ENCODE data around the gene LNX2. TPM values are rescaled to one million over a fixed set of nuclear protein-coding genes. Genes with fewer than 3 reads are reported as not detected.

The LNX2 gene
- total RNA-seq, 2 experiments from 2014 or later: 6.8 to 9.7 TPM

- no peak for TF ChIP-seq EZH2phosphoT487 (IDR thresholded peaks at IDR 0.05; ENCODE audit: borderline replicate concordance, low read depth, low read length)
- TF ChIP-seq, protein P1, sequence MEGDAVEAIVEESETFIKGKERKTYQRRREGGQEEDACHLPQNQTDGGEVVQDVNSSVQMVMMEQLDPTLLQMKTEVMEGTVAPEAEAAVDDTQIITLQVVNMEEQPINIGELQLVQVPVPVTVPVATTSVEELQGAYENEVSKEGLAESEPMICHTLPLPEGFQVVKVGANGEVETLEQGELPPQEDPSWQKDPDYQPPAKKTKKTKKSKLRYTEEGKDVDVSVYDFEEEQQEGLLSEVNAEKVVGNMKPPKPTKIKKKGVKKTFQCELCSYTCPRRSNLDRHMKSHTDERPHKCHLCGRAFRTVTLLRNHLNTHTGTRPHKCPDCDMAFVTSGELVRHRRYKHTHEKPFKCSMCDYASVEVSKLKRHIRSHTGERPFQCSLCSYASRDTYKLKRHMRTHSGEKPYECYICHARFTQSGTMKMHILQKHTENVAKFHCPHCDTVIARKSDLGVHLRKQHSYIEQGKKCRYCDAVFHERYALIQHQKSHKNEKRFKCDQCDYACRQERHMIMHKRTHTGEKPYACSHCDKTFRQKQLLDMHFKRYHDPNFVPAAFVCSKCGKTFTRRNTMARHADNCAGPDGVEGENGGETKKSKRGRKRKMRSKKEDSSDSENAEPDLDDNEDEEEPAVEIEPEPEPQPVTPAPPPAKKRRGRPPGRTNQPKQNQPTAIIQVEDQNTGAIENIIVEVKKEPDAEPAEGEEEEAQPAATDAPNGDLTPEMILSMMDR (conservative IDR thresholded peaks at IDR 0.05; ENCODE audit: low read length): no peak
- POLR2A ChIA-PET: interaction anchor here (0.6 to 3.2 kb wide), 7 partner anchors 11 to 124 kb away, joined by 3 to 13 read pairs (median 3); partner anchors contain the start of gene POLR1D
- Histone ChIP-seq H3K36me3 (ENCODE audit: insufficient read depth, low read length) (peaks cover 88% of the 10 kb centered on the region), H3K79me2 (ENCODE audit: insufficient read depth, low read depth, low read length) (peaks cover 98% of the 10 kb centered on the region), H3K4me1 (ENCODE audit: insufficient read depth, low read length, poor library complexity, severe bottlenecking) (no peaks in the 10 kb centered on the region), H4K20me1 (ENCODE audit: insufficient read depth, low read length) (peaks cover 5% of the 10 kb centered on the region; the same call in 1 of the 2 replicates), H3K9me3 (ENCODE audit: low read length) (peaks cover 4% of the 10 kb centered on the region; the same call in 1 of the 2 replicates), H3K4me3 (ENCODE audit: low read depth, low read length, poor library complexity, severe bottlenecking) (no peak overlapping the region), H3K27ac (ENCODE audit: low read depth, low read length, poor library complexity, severe bottlenecking) (no peak overlapping the region), H3K4me2 (ENCODE audit: low read length) (no peak overlapping the region), H3K9me2 (ENCODE audit: insufficient read depth, low read length) (no peaks in the 10 kb centered on the region), H2AFZ (ENCODE audit: low read length) (no peak overlapping the region)
- intact Hi-C loops (cut with micrococcal nuclease; ENCODE audit: unreplicated experiment): loop anchor here (10.0 kb wide), 1 partner anchor 99 kb away; no protein-coding TSS in a partner anchor
- CTCF ChIA-PET (ENCODE audit: unreplicated experiment): interaction anchor here (0.8 kb wide), 1 partner anchor 11 kb away, joined by 3 read pairs; no protein-coding TSS in a partner anchor
- DNase-seq (ENCODE audit: low spot score): no peak
- no TSS peak for BruUV-seq (replicated peaks)
These were observed 23.2 kb upstream of the LNX2 start for GRCh38 chr13:27643334-27644132.

DNA sequence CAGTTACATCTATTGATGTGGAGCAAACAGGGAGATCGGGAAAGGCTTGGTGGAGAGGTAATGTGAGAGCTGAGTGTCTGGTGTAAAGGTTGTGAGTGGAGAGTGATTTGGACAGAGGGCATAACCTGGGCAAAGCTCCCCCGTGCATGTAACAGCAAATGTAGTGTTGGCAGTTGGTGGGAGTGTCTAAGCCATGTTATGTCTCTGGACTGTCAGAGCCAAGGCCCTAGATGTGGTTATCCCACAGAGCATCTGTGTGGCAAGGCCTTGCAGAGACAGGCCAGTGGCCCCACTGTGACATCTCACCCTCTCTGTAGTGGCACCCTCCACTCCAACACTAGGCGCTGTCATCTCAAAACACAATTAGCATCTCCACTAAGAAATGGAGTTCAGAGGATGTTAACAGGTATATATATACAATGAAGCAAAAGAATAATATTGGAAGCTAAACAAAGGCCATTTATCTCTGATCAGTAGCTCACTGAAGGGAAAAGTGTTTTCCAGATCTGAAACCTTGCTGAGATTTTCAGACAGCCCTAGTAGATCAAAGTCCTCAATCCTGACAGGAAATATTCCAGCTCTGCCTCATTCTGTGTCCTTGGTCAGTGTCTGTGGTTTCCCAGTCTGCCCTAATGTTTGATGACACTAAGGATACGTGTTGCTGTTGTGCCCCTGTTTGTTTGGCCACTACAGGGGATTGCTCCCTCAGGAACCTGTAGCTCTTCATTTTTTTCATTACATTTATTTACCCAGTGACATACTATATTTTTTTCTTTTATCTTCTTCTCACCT lies 21.6 kb upstream of the LNX2 start:
- peaks cover 100% of the 10 kb centered on the region for H3K79me2 ChIP-seq (ENCODE audit: insufficient read depth, low read depth, low read length)
- POLR2A ChIA-PET: interaction anchor here (0.6 to 3.2 kb wide), 8 partner anchors 7 to 128 kb away, joined by 3 to 13 read pairs (median 6); partner anchors contain the start of gene POLR1D
- H3K9me2 ChIP-seq (ENCODE audit: insufficient read depth, low read length): no peaks in the 10 kb centered on the region
- H3K4me2 ChIP-seq (ENCODE audit: low read length): no peak overlapping the region
- peaks cover 81% of the 10 kb centered on the region for H3K36me3 ChIP-seq (ENCODE audit: insufficient read depth, low read length)
- H3K9me3 ChIP-seq (ENCODE audit: low read length): no peaks in the 10 kb centered on the region; the same call in 1 of the 2 replicates
- intact Hi-C loops (cut with micrococcal nuclease; ENCODE audit: unreplicated experiment): loop anchor here (10.0 kb wide), 1 partner anchor 97 kb away; no protein-coding TSS in a partner anchor
- BruUV-seq (replicated peaks): no TSS peak
- H2AFZ ChIP-seq (ENCODE audit: low read length): no peak overlapping the region
- no peaks in the 10 kb centered on the region for H3K4me1 ChIP-seq (ENCODE audit: insufficient read depth, low read length, poor library complexity, severe bottlenecking)
- TF ChIP-seq EZH2phosphoT487 (IDR thresholded peaks at IDR 0.05; ENCODE audit: borderline replicate concordance, low read depth, low read length): no peak
- TF ChIP-seq, protein P1 (conservative IDR thresholded peaks at IDR 0.05; ENCODE audit: low read length): no peak
- DNase-seq (ENCODE audit: low spot score): no peak
- H3K27ac ChIP-seq (ENCODE audit: low read depth, low read length, poor library complexity, severe bottlenecking): no peak overlapping the region
- CTCF ChIA-PET (ENCODE audit: unreplicated experiment): no interaction called here
- H4K20me1 ChIP-seq (ENCODE audit: insufficient read depth, low read length): peaks cover 9% of the 10 kb centered on the region; the same call in 1 of the 2 replicates
- no peak overlapping the region for H3K4me3 ChIP-seq (ENCODE audit: low read depth, low read length, poor library complexity, severe bottlenecking)

All from OCI-LY7 (cell line).